ENCODE measurements around the gene TBC1D22A.
"Not testable (repeated sequence)": the region's sequence is repeated elsewhere in the genome, so short reads cannot be mapped to it uniquely, and the experiment has no call there.

The TBC1D22A gene

GRCh38 chr22:47041271-47042115, 279.0 kb downstream of the TBC1D22A start:
- no peak for DNase-seq

- no peak for DNase-seq
Measured at GRCh38 chr22:47042116-47042825, 279.8 kb downstream of the TBC1D22A start.

GRCh38 chr22:47042861-47043496, 280.5 kb downstream of the TBC1D22A start:
- no peak for DNase-seq

GRCh38 chr22:47043835-47044721, 281.6 kb downstream of the TBC1D22A start:
- peak; percentile 26 for DNase-seq

GRCh38 chr22:47044722-47045535, 282.5 kb downstream of the TBC1D22A start:
- no peak for DNase-seq

GRCh38 chr22:47045691-47046410, 283.4 kb downstream of the TBC1D22A start:
- DNase-seq, result no peak

GRCh38 chr22:47046411-47047065, 284.1 kb downstream of the TBC1D22A start:
- DNase-seq, result no peak

GRCh38 chr22:47047321-47048122, 285.1 kb downstream of the TBC1D22A start:
- DNase-seq, result no peak

GRCh38 chr22:47048123-47049077, 285.9 kb downstream of the TBC1D22A start:
- no peak for DNase-seq

- no peak for DNase-seq
Measured at GRCh38 chr22:47049078-47049624, 286.7 kb downstream of the TBC1D22A start.

- not testable (repeated sequence) for DNase-seq
Measured at GRCh38 chr22:47049736-47050400, 287.4 kb downstream of the TBC1D22A start.

GRCh38 chr22:47050401-47051051, 288.1 kb downstream of the TBC1D22A start:
- no peak for DNase-seq

- no peak for DNase-seq
Measured at GRCh38 chr22:47051441-47052071, 289.1 kb downstream of the TBC1D22A start.

GRCh38 chr22:47052236-47053012, 290.0 kb downstream of the TBC1D22A start:
- no peak for DNase-seq

- DNase-seq, result no peak
Measured at GRCh38 chr22:47053013-47053725, 290.7 kb downstream of the TBC1D22A start.
